WTC11 (cell line): ENCODE data around the gene NEK3. TPM values are rescaled to one million over a fixed set of nuclear protein-coding genes. Genes with fewer than 3 reads are reported as not detected.
"Not testable (repeated sequence)": the region's sequence is repeated elsewhere in the genome, so short reads cannot be mapped to it uniquely, and the experiment has no call there.

ENCODE experiments used
- ATAC-seq: fragments of 200-7000 bp; cut with Tn5 transposase; 2 replicates; pipeline ENCODE4 v1.10.0; 2021; ENCODE audit warnings: mild to moderate bottlenecking, moderate library complexity
- CTCF ChIA-PET: fragments of 300-600 bp; sonication (Branson Sonifier 250); formaldehyde crosslinking; loops from one replicate; lab custom pipeline; 2021; ENCODE audit warnings: antibody characterized with exemption; lab: Charles Lee
- POLR2A ChIA-PET: fragments of 350-600 bp; sonication (Branson Sonifier 250); formaldehyde crosslinking; loops from one replicate; lab custom pipeline; 2021; ENCODE audit warnings: antibody characterized with exemption; lab: Charles Lee
- DNase-seq: peaks from one replicate; pipeline ENCODE4 v3.0.0; 2021; ENCODE audit warnings: low spot score
- H3K27ac Mint-ChIP-seq: 2 replicates; pipeline ENCODE4 v1.8.0; 2021; ENCODE audit warnings: mixed read lengths
- H3K27me3 Mint-ChIP-seq: 2 replicates; pipeline ENCODE4 v1.8.0; 2021; ENCODE audit warnings: low read depth, mild to moderate bottlenecking, moderate library complexity, mixed read lengths
- H3K36me3 Mint-ChIP-seq: 2 replicates; pipeline ENCODE4 v1.8.0; 2021; ENCODE audit warnings: mixed read lengths
- H3K4me1 Mint-ChIP-seq: 2 replicates; pipeline ENCODE4 v1.8.0; 2022; ENCODE audit warnings: mixed read lengths
- H3K4me3 Mint-ChIP-seq: 2 replicates; pipeline ENCODE4 v1.8.0; 2021; ENCODE audit warnings: mild to moderate bottlenecking, moderate library complexity, mixed read lengths
- H3K9me3 Mint-ChIP-seq: 2 replicates; pipeline ENCODE4 v1.8.0; 2021; ENCODE audit warnings: mixed read lengths
- ARID4B ChIP-seq: sonication (generic); formaldehyde crosslinking; IDR thresholded peaks from 2 replicates; pipeline ENCODE4 v1.8.0; 2023; ENCODE audit warnings: missing genetic modification reagents, mild to moderate bottlenecking, borderline replicate concordance
- CREM ChIP-seq: sonication (generic); formaldehyde crosslinking; IDR thresholded peaks from 2 replicates; pipeline ENCODE4 v1.8.1; 2022; ENCODE audit warnings: mild to moderate bottlenecking, missing genetic modification reagents, moderate library complexity
- GRHL2 ChIP-seq: fragments of 250-450 bp; sonication (Bioruptor Pico); IDR thresholded peaks from 2 replicates; pipeline ENCODE4 v1.8.0; 2022; ENCODE audit warnings: mild to moderate bottlenecking, moderate library complexity; ENCODE audit not compliant: insufficient replicate concordance, severe bottlenecking
- ZBTB21 ChIP-seq: sonication (generic); formaldehyde crosslinking; IDR thresholded peaks from 2 replicates; pipeline ENCODE4 v1.8.1; 2023; ENCODE audit warnings: mild to moderate bottlenecking, missing genetic modification reagents, borderline replicate concordance
- ZNF416 ChIP-seq: fragments of 250-450 bp; sonication (Bioruptor Pico); IDR thresholded peaks from 2 replicates; pipeline ENCODE4 v1.9.0; 2021; ENCODE audit warnings: mild to moderate bottlenecking, inconsistent platforms
- total RNA-seq: library from RNA; stranded (reverse); gene quantifications from 3 replicates; pipeline ENCODE4 v1.2.3, GENCODE V29; 2021
- TF ChIP-seq, protein P1 (sequence below): sonication (generic); formaldehyde crosslinking; IDR thresholded peaks from 2 replicates; pipeline ENCODE4 v1.8.0; 2023; ENCODE audit warnings: mild to moderate bottlenecking, missing genetic modification reagents
- TF ChIP-seq, protein P2 (sequence below): sonication (generic); formaldehyde crosslinking; IDR thresholded peaks from 2 replicates; pipeline ENCODE4 v1.8.1; 2023; ENCODE audit warnings: mild to moderate bottlenecking, missing genetic modification reagents, borderline replicate concordance

The NEK3 gene
- total RNA-seq, 1 experiment from 2014 or later: 33.3 TPM

DNA sequence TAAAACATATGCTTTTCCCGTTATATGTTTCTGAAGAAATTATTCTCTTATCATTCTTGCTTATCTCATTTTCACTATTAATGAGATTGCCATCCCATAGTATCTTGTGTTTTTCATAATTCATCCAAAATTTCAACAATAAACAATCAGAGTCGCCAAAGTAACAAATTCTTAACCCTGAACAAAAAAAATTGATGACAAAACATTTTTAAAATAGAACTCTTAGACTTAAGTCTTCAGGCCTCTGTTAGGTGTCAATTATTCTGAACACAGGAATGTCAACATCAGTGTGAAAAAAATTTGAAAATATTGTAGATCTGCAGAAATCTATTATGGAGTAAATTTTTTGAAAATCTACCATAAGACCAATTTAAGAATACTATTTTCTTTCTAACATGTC, 67.9 kb downstream of the NEK3 start:
- CTCF ChIA-PET: no interaction called here
- Mint-ChIP-seq H3K4me3 (no peak overlapping the region), H3K9me3 (peaks cover 9% of the 10 kb centered on the region), H3K27ac (no peak overlapping the region), H3K27me3 (no peaks in the 10 kb centered on the region; the same call in 1 of the 2 replicates), H3K36me3 (peaks cover 6% of the 10 kb centered on the region), H3K4me1 (no peaks in the 10 kb centered on the region)
- DNase-seq (no peak), ATAC-seq (no peak)
- TF ChIP-seq ZNF416 (CRISPR knock-in tag): no peak
- TF ChIP-seq, protein P1, sequence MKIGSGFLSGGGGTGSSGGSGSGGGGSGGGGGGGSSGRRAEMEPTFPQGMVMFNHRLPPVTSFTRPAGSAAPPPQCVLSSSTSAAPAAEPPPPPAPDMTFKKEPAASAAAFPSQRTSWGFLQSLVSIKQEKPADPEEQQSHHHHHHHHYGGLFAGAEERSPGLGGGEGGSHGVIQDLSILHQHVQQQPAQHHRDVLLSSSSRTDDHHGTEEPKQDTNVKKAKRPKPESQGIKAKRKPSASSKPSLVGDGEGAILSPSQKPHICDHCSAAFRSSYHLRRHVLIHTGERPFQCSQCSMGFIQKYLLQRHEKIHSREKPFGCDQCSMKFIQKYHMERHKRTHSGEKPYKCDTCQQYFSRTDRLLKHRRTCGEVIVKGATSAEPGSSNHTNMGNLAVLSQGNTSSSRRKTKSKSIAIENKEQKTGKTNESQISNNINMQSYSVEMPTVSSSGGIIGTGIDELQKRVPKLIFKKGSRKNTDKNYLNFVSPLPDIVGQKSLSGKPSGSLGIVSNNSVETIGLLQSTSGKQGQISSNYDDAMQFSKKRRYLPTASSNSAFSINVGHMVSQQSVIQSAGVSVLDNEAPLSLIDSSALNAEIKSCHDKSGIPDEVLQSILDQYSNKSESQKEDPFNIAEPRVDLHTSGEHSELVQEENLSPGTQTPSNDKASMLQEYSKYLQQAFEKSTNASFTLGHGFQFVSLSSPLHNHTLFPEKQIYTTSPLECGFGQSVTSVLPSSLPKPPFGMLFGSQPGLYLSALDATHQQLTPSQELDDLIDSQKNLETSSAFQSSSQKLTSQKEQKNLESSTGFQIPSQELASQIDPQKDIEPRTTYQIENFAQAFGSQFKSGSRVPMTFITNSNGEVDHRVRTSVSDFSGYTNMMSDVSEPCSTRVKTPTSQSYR (CRISPR knock-in tag): no peak
- no peak for TF ChIP-seq GRHL2
- no peak for TF ChIP-seq ZBTB21 (CRISPR knock-in tag)
- no peak for TF ChIP-seq CREM (CRISPR knock-in tag)
- no peak for TF ChIP-seq ARID4B (CRISPR knock-in tag)
- POLR2A ChIA-PET: no interaction called here

GRCh38 chr13:52085421-52085820, 74.0 kb downstream of the NEK3 start:
- Mint-ChIP-seq H3K27ac (no peak overlapping the region), H3K4me3 (no peak overlapping the region), H3K4me1 (no peaks in the 10 kb centered on the region), H3K36me3 (no peaks in the 10 kb centered on the region), H3K9me3 (no peaks in the 10 kb centered on the region), H3K27me3 (no peaks in the 10 kb centered on the region; the same call in 1 of the 2 replicates)
- TF ChIP-seq, protein P2, sequence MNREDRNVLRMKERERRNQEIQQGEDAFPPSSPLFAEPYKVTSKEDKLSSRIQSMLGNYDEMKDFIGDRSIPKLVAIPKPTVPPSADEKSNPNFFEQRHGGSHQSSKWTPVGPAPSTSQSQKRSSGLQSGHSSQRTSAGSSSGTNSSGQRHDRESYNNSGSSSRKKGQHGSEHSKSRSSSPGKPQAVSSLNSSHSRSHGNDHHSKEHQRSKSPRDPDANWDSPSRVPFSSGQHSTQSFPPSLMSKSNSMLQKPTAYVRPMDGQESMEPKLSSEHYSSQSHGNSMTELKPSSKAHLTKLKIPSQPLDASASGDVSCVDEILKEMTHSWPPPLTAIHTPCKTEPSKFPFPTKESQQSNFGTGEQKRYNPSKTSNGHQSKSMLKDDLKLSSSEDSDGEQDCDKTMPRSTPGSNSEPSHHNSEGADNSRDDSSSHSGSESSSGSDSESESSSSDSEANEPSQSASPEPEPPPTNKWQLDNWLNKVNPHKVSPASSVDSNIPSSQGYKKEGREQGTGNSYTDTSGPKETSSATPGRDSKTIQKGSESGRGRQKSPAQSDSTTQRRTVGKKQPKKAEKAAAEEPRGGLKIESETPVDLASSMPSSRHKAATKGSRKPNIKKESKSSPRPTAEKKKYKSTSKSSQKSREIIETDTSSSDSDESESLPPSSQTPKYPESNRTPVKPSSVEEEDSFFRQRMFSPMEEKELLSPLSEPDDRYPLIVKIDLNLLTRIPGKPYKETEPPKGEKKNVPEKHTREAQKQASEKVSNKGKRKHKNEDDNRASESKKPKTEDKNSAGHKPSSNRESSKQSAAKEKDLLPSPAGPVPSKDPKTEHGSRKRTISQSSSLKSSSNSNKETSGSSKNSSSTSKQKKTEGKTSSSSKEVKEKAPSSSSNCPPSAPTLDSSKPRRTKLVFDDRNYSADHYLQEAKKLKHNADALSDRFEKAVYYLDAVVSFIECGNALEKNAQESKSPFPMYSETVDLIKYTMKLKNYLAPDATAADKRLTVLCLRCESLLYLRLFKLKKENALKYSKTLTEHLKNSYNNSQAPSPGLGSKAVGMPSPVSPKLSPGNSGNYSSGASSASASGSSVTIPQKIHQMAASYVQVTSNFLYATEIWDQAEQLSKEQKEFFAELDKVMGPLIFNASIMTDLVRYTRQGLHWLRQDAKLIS (CRISPR knock-in tag): no peak
- ChIA-PET POLR2A (interaction anchor here (1.0 kb wide), 1 partner anchor 86 kb away, joined by 3 read pairs; no protein-coding TSS in a partner anchor), CTCF (interaction anchor here (0.7 kb wide), 1 partner anchor 43 kb away, joined by 3 read pairs; the partner anchor contains the start of gene NEK5)
- ATAC-seq (no peak), DNase-seq (no peak)

DNA sequence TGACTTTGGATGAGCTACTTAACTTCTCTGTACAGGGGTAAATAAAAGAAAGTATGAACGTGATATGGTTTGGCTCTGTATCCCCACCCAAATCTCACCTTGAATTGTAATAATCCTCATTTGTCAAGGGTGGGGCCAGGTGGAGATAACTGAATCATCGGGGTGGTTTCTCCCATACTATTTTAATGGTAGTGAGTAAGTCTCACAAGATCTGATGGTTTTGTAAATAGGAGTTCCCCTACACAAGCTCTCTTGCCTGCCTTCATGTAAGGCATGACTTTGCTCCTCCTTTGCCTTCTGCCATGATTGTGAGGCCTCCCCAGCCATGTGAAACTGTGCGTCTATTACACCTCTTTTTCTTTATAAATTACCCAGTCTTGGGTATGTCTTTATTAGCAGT, 74.4 kb downstream of the NEK3 start:
- DNase-seq, H3K4me3 Mint-ChIP-seq, H3K27ac Mint-ChIP-seq, H3K4me1 Mint-ChIP-seq, H3K36me3 Mint-ChIP-seq, ATAC-seq, H3K27me3 Mint-ChIP-seq, H3K9me3 Mint-ChIP-seq: not testable (repeated sequence)
- POLR2A ChIA-PET: interaction anchor here (1.0 kb wide), 1 partner anchor 85 kb away, joined by 3 read pairs; no protein-coding TSS in a partner anchor
- CTCF ChIA-PET: interaction anchor here (0.7 kb wide), 1 partner anchor 43 kb away, joined by 3 read pairs; the partner anchor contains the start of gene NEK5

Other genes with a start within 250 kb of the NEK3 start
- gene ATP7B, start 148.1 kb downstream of the NEK3 start, total RNA-seq: 10.2 to 11.8 TPM (median 11.6 TPM) in 3 replicates
- gene ALG11, start 147.2 kb downstream of the NEK3 start, total RNA-seq: 35.9 to 40.6 TPM (median 38.9 TPM) in 3 replicates
- gene UTP14C, start 134.9 kb downstream of the NEK3 start, total RNA-seq: 18.5 to 20.5 TPM (median 19.2 TPM) in 3 replicates
- 0.55 to 0.76 TPM (median 0.73 TPM) in 3 replicates for gene NEK5, start 30.5 kb downstream of the NEK3 start, total RNA-seq
- 0.30 to 0.46 TPM (median 0.39 TPM) in 3 replicates for gene THSD1, start 246.6 kb upstream of the NEK3 start, total RNA-seq